GM12878 (cell line): ENCODE results near the gene SLC7A5. TPM values are rescaled to one million over a fixed set of nuclear protein-coding genes. Genes with fewer than 3 reads are reported as not detected.

Source experiments
- ATAC-seq: fragments of 200-7000 bp; cut with Tn5 transposase; 3 replicates; pipeline ENCODE4 v1.9.1; 2020; ENCODE audit warnings: mild to moderate bottlenecking, moderate library complexity
- BruUV-seq: library from RNA; stranded (reverse); fragments of 400-500 nt; replicated peaks from 2 replicates; lab custom pipeline; 2021; lab: Mats Ljungman, UMichigan
- CTCF ChIA-PET: fragments of 300-600 bp; sonication (Branson Sonifier 250); formaldehyde crosslinking; extraction: SDS; loops from one replicate; lab custom pipeline; 2021; ENCODE audit warnings: inconsistent platforms; lab: Yijun Ruan, JAX
- POLR2A ChIA-PET: fragments of 350-600 bp; formaldehyde crosslinking; extraction: SDS; loops from one replicate; lab custom pipeline; 2021; ENCODE audit warnings: inconsistent platforms; lab: Charles Lee
- RAD21 ChIA-PET: fragments of 300-600 bp; sonication (Branson Sonifier 250); formaldehyde crosslinking; loops from one replicate; lab custom pipeline; 2023; ENCODE audit warnings: antibody characterized with exemption; ENCODE audit not compliant: unreplicated experiment; lab: Charles Lee
- SMC1A ChIA-PET: fragments of 300-600 bp; sonication (Branson Sonifier 250); formaldehyde crosslinking; loops from one replicate; lab custom pipeline; 2023; ENCODE audit not compliant: unreplicated experiment, uncharacterized antibody; lab: Charles Lee
- DNase-seq: peaks from one replicate; pipeline ENCODE4 v3.0.0-alpha.2; 2011; ENCODE audit warnings: low read depth, low spot score
- FAIRE-seq: peaks from 3 replicates; lab custom pipeline; 2011; peaks lifted over from hg19 to GRCh38; lab: Jason Lieb, UNC
- H2AFZ ChIP-seq: 2 replicates; pipeline ENCODE4 v1.6.0; 2011; ENCODE audit warnings: low read depth, low read length, control low read depth; ENCODE audit not compliant: control insufficient read depth
- H3K27ac ChIP-seq: 2 replicates; pipeline ENCODE4 v1.5.1; 2011; ENCODE audit warnings: control low read depth; ENCODE audit not compliant: control insufficient read depth, insufficient read depth
- H3K27me3 ChIP-seq, 2 experiments: replicated peaks in 1 of 2; 2 replicates each; pipeline versions ENCODE4 v1.6.0 to v1.6.1; 2011; ENCODE audit warnings: low read length in 1 of 2; ENCODE audit not compliant: control insufficient read depth in 2 of 2, insufficient read depth in 2 of 2
- H3K36me3 ChIP-seq, 2 experiments: 2 replicates each; pipeline ENCODE4 v1.5.1; 2011; ENCODE audit warnings: low read length in 1 of 2; ENCODE audit not compliant: control insufficient read depth in 2 of 2, insufficient read depth in 2 of 2
- H3K4me1 ChIP-seq: 2 replicates; pipeline ENCODE4 v1.6.1; 2011; ENCODE audit warnings: mild to moderate bottlenecking, low read length, moderate library complexity, mixed read lengths; ENCODE audit not compliant: control insufficient read depth, insufficient read depth
- H3K4me2 ChIP-seq: 2 replicates; pipeline ENCODE4 v1.6.0; 2011; ENCODE audit warnings: control low read depth; ENCODE audit not compliant: control insufficient read depth, insufficient read depth
- H3K4me3 ChIP-seq: fragments of 200-600 bp; sonication (generic); 2 replicates; pipeline ENCODE4 v1.5.1; 2016
- H3K79me2 ChIP-seq: 2 replicates; pipeline ENCODE4 v1.6.0; 2011; ENCODE audit warnings: low read length; ENCODE audit not compliant: control insufficient read depth, insufficient read depth
- H3K9ac ChIP-seq: 2 replicates; pipeline ENCODE4 v1.8.0; 2011; ENCODE audit warnings: low read length, control low read depth, mixed read lengths; ENCODE audit not compliant: control insufficient read depth, insufficient read depth
- H3K9me3 ChIP-seq: replicated peaks from 3 replicates; pipeline ENCODE4 v1.5.1; 2011; ENCODE audit warnings: mild to moderate bottlenecking, low read length; ENCODE audit not compliant: control insufficient read depth, insufficient read depth
- H4K20me1 ChIP-seq: 2 replicates; pipeline ENCODE4 v1.6.0; 2011; ENCODE audit not compliant: control insufficient read depth, insufficient read depth
- FOS ChIP-seq: IDR thresholded peaks from 3 replicates; pipeline ENCODE4 v1.6.1; 2011; ENCODE audit warnings: borderline replicate concordance; ENCODE audit not compliant: insufficient read length; ENCODE audit errors: extremely low read depth
- POLR2A ChIP-seq: IDR thresholded peaks from 2 replicates; pipeline ENCODE4 v1.6.1; 2011; ENCODE audit warnings: low read depth, mild to moderate bottlenecking, low read length
- WGBS: methylation state at CpG from one replicate; pipeline ENCODE4 v1.1.6; 2016; ENCODE audit warnings: low lambda C conversion rate; ENCODE audit not compliant: insufficient replicate concordance, insufficient coverage; ENCODE audit errors: missing lambda C conversion rate; 5-methylcytosine and 5-hydroxymethylcytosine counted together
- in situ Hi-C: fragments of 300-500 bp; cut with MboI; formaldehyde crosslinking; loops from 9 replicates; pipeline ENCODE4 v1.14.3; 2018; ENCODE audit warnings: mixed read lengths
- intact Hi-C: fragments of 100-400 bp; cut with micrococcal nuclease; formaldehyde crosslinking; loops from one replicate; pipeline ENCODE4 v1.14.2; 2022; ENCODE audit not compliant: unreplicated experiment
- polyA plus RNA-seq, 11 experiments: library from polyadenylated mRNA; depleted of rRNA in 4 of 11; unstranded in 6 of 11; stranded (reverse) in 5 of 11; fragments of >200 nt; fragmentation: Nextera tagmentation in 4 of 11; fragmentation: Illumina TruSeq in 1 of 11; extraction: Ambion mirVana in 4 of 11; extraction: Trizol in 1 of 11; gene quantifications; 1 replicate in 1 of 11; 2 replicates in 10 of 11; pipeline versions ENCODE4 v1.2.1 to v1.2.3, GENCODE V29; 2011 to 2016; ENCODE audit warnings: inconsistent platforms in 2 of 11, missing spikeins in 2 of 11, low read depth in 1 of 11
- total RNA-seq, 4 experiments: library from RNA; depleted of rRNA in 3 of 4; stranded (reverse); fragments of >200 nt in 3 of 4; fragmentation: Illumina TruSeq in 1 of 4; extraction: Trizol in 1 of 4; gene quantifications; 2 replicates each; pipeline versions ENCODE4 v1.2.1 to v1.2.3, GENCODE V29; 2013 to 2021
- TF ChIP-seq, protein P1 (sequence below): fragments of 150-350 bp; IDR thresholded peaks from 2 replicates; pipeline ENCODE4 v1.6.1; 2014; ENCODE audit warnings: mild to moderate bottlenecking, low read depth, low read length
- TF ChIP-seq, protein P2 (sequence below): fragments of 450-650 bp; IDR thresholded peaks from 2 replicates; pipeline ENCODE4 v1.6.1; 2017; ENCODE audit warnings: mild to moderate bottlenecking
- TF ChIP-seq, protein P3 (sequence below): IDR thresholded peaks from 2 replicates; pipeline ENCODE4 v1.6.1; 2012; ENCODE audit warnings: improper control_type of control experiment, low read depth, low read length; ENCODE audit not compliant: insufficient replicate concordance
- TF ChIP-seq, protein P4 (sequence below): IDR thresholded peaks from 2 replicates; pipeline ENCODE4 v1.6.1; 2012; ENCODE audit warnings: mild to moderate bottlenecking, low read depth, low read length

The SLC7A5 gene
- total and polyA plus RNA-seq, 10 of the 15 experiments (the other 5 are each of a cell fraction or from before 2014, with no cell fraction given) = 2.3 to 101 (median 35.8) TPM

DNA sequence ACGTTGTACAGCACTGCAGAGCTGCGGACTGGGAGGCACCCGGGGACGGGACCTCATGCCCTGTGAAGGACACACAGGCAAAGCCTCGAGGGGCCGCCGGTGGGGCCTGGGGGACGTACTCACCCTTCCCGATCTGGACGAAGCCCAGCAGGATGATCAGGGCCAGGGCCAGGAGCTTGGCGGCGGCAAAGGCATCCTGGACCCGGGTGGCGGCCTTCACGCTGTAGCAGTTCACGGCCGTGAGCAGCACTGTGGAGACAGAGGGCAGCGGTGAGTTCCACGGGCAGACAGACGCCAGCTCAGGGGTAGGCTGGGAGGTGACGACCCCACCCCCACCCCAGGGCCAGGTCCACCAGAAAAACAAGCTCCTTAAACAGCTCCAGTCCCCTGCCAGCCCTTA is 17.7 kb downstream of the SLC7A5 start:
- in situ Hi-C loops = loop anchor here (5.0 kb wide), 1 partner anchor 74 kb away; no protein-coding TSS in a partner anchor

More for the DNA sequence above, 17.7 kb downstream of the SLC7A5 start:
- ChIA-PET POLR2A (interaction anchor here (0.9 kb wide), 2 partner anchors 14 to 72 kb away, joined by 3 read pairs; no protein-coding TSS in a partner anchor), RAD21 (interaction anchor here (0.8 to 5.5 kb wide), 2 partner anchors 19 to 73 kb away, joined by 3 to 102 read pairs; partner anchors contain the start of gene SLC7A5), SMC1A (interaction anchor here (3.2 to 7.4 kb wide), 2 partner anchors 17 to 72 kb away, joined by 63 to 122 read pairs; partner anchors contain the start of gene SLC7A5), CTCF (interaction anchor here (0.6 to 9.8 kb wide), 4 partner anchors 17 to 99 kb away, joined by 5 to 213 read pairs (median 44); partner anchors contain the start of genes BANP and SLC7A5)
- Histone ChIP-seq H3K27ac (no peak overlapping the region), H3K4me3 (no peak overlapping the region), H2AFZ (no peak overlapping the region), H3K79me2 (peaks cover 44% of the 10 kb centered on the region), H3K9ac (no peak overlapping the region), H3K36me3 (peaks cover 21 to 60% of the 10 kb centered on the region in 2 experiments), H3K27me3 (no peaks in the 10 kb centered on the region), H3K4me1 (peaks cover 30% of the 10 kb centered on the region), H4K20me1 (no peaks in the 10 kb centered on the region; the same call in 1 of the 2 replicates), H3K9me3 (no peaks in the 10 kb centered on the region), H3K4me2 (no peak overlapping the region)
- WGBS = 94% methylated on average over 21 of the region's 21 CpGs
- intact Hi-C loops = loop anchor here (5.0 kb wide), 2 partner anchors 39 to 74 kb away; no protein-coding TSS in a partner anchor
- ATAC-seq = no peak
- no peak for FAIRE-seq
- DNase-seq = no peak
- no TSS peak for BruUV-seq
- no peak for TF ChIP-seq FOS
- TF ChIP-seq, protein P1, sequence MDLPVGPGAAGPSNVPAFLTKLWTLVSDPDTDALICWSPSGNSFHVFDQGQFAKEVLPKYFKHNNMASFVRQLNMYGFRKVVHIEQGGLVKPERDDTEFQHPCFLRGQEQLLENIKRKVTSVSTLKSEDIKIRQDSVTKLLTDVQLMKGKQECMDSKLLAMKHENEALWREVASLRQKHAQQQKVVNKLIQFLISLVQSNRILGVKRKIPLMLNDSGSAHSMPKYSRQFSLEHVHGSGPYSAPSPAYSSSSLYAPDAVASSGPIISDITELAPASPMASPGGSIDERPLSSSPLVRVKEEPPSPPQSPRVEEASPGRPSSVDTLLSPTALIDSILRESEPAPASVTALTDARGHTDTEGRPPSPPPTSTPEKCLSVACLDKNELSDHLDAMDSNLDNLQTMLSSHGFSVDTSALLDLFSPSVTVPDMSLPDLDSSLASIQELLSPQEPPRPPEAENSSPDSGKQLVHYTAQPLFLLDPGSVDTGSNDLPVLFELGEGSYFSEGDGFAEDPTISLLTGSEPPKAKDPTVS = no peak
- 0 out of 2 replicates have a peak, but pooled peaks have one; percentile 32 for TF ChIP-seq POLR2A
- TF ChIP-seq, protein P2, sequence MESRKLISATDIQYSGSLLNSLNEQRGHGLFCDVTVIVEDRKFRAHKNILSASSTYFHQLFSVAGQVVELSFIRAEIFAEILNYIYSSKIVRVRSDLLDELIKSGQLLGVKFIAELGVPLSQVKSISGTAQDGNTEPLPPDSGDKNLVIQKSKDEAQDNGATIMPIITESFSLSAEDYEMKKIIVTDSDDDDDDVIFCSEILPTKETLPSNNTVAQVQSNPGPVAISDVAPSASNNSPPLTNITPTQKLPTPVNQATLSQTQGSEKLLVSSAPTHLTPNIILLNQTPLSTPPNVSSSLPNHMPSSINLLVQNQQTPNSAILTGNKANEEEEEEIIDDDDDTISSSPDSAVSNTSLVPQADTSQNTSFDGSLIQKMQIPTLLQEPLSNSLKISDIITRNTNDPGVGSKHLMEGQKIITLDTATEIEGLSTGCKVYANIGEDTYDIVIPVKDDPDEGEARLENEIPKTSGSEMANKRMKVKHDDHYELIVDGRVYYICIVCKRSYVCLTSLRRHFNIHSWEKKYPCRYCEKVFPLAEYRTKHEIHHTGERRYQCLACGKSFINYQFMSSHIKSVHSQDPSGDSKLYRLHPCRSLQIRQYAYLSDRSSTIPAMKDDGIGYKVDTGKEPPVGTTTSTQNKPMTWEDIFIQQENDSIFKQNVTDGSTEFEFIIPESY = peak; percentile 24; the same call in 1 of the 2 replicates
- TF ChIP-seq, protein P3, sequence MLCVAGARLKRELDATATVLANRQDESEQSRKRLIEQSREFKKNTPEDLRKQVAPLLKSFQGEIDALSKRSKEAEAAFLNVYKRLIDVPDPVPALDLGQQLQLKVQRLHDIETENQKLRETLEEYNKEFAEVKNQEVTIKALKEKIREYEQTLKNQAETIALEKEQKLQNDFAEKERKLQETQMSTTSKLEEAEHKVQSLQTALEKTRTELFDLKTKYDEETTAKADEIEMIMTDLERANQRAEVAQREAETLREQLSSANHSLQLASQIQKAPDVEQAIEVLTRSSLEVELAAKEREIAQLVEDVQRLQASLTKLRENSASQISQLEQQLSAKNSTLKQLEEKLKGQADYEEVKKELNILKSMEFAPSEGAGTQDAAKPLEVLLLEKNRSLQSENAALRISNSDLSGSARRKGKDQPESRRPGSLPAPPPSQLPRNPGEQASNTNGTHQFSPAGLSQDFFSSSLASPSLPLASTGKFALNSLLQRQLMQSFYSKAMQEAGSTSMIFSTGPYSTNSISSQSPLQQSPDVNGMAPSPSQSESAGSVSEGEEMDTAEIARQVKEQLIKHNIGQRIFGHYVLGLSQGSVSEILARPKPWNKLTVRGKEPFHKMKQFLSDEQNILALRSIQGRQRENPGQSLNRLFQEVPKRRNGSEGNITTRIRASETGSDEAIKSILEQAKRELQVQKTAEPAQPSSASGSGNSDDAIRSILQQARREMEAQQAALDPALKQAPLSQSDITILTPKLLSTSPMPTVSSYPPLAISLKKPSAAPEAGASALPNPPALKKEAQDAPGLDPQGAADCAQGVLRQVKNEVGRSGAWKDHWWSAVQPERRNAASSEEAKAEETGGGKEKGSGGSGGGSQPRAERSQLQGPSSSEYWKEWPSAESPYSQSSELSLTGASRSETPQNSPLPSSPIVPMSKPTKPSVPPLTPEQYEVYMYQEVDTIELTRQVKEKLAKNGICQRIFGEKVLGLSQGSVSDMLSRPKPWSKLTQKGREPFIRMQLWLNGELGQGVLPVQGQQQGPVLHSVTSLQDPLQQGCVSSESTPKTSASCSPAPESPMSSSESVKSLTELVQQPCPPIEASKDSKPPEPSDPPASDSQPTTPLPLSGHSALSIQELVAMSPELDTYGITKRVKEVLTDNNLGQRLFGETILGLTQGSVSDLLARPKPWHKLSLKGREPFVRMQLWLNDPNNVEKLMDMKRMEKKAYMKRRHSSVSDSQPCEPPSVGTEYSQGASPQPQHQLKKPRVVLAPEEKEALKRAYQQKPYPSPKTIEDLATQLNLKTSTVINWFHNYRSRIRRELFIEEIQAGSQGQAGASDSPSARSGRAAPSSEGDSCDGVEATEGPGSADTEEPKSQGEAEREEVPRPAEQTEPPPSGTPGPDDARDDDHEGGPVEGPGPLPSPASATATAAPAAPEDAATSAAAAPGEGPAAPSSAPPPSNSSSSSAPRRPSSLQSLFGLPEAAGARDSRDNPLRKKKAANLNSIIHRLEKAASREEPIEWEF = no peak
- TF ChIP-seq, protein P4, sequence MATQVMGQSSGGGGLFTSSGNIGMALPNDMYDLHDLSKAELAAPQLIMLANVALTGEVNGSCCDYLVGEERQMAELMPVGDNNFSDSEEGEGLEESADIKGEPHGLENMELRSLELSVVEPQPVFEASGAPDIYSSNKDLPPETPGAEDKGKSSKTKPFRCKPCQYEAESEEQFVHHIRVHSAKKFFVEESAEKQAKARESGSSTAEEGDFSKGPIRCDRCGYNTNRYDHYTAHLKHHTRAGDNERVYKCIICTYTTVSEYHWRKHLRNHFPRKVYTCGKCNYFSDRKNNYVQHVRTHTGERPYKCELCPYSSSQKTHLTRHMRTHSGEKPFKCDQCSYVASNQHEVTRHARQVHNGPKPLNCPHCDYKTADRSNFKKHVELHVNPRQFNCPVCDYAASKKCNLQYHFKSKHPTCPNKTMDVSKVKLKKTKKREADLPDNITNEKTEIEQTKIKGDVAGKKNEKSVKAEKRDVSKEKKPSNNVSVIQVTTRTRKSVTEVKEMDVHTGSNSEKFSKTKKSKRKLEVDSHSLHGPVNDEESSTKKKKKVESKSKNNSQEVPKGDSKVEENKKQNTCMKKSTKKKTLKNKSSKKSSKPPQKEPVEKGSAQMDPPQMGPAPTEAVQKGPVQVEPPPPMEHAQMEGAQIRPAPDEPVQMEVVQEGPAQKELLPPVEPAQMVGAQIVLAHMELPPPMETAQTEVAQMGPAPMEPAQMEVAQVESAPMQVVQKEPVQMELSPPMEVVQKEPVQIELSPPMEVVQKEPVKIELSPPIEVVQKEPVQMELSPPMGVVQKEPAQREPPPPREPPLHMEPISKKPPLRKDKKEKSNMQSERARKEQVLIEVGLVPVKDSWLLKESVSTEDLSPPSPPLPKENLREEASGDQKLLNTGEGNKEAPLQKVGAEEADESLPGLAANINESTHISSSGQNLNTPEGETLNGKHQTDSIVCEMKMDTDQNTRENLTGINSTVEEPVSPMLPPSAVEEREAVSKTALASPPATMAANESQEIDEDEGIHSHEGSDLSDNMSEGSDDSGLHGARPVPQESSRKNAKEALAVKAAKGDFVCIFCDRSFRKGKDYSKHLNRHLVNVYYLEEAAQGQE = no peak
